ENCODE data around the gene ZFP91.

DNA sequence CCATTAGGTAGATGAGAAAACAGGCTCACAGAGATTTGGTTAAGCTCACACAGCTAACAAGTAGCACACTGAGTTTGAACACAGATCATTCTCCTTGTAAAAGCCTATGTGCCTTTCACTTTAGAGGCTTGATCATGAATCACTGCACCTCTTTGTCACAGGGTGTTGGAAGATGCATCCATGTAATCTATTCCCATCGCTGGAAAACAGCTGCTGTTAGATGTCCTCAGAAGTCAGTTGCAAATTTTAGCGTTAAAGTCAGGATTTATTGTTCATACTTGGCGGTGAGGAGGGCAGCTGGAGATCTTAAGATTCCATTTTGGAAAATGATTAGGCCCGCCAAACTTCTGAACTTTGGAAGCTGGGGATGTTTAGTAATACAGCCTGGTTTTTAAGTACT, 46.2 kb downstream of the ZFP91 start:
- TF ChIP-seq, protein P1, sequence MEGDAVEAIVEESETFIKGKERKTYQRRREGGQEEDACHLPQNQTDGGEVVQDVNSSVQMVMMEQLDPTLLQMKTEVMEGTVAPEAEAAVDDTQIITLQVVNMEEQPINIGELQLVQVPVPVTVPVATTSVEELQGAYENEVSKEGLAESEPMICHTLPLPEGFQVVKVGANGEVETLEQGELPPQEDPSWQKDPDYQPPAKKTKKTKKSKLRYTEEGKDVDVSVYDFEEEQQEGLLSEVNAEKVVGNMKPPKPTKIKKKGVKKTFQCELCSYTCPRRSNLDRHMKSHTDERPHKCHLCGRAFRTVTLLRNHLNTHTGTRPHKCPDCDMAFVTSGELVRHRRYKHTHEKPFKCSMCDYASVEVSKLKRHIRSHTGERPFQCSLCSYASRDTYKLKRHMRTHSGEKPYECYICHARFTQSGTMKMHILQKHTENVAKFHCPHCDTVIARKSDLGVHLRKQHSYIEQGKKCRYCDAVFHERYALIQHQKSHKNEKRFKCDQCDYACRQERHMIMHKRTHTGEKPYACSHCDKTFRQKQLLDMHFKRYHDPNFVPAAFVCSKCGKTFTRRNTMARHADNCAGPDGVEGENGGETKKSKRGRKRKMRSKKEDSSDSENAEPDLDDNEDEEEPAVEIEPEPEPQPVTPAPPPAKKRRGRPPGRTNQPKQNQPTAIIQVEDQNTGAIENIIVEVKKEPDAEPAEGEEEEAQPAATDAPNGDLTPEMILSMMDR (IDR thresholded peaks at IDR 0.05), result no peak
- no peak for TF ChIP-seq EP300 (IDR thresholded peaks at IDR 0.05)
- no peak for TF ChIP-seq CBX2 (IDR thresholded peaks at IDR 0.05; ENCODE audit: borderline replicate concordance, low read depth)
- TF ChIP-seq POLR2A (IDR thresholded peaks at IDR 0.05; ENCODE audit: low read length), result no peak
- no peak for TF ChIP-seq RAD21 (conservative IDR thresholded peaks at IDR 0.05 in 1 of 2, IDR thresholded peaks at IDR 0.05 in 1 of 2)
- no peak for TF ChIP-seq KDM1A (IDR thresholded peaks at IDR 0.05; ENCODE audit: low read depth)
- no peak for TF ChIP-seq SREBF2 (IDR thresholded peaks at IDR 0.05)
- TF ChIP-seq MYC (IDR thresholded peaks at IDR 0.05; ENCODE audit: borderline replicate concordance, low read length), result no peak
